Upper lobe of left lung (tissue), 6 donors: ENCODE results near the gene DCLK1. TPM values are rescaled to one million over a fixed set of nuclear protein-coding genes. Genes with fewer than 3 reads are reported as not detected.

Experiments used
- ATAC-seq, 2 donors: fragments of 200-7000 bp; cut with Tn5 transposase; one replicate each; pipeline ENCODE4 v1.9.1; 2022; ENCODE audit warnings: mild to moderate bottlenecking in 2 of 2, moderate library complexity in 2 of 2; ENCODE audit not compliant: low FRiP score in 2 of 2
- DNase-seq, 2 donors: peaks; one replicate each; pipeline ENCODE4 v3.0.0-alpha.2; 2019 to 2020
- H3K27ac ChIP-seq, 4 donors: fragments of 200-600 bp; sonication (generic); one replicate each; pipeline ENCODE4 v1.5.1; 2016 to 2019
- H3K27me3 ChIP-seq, 4 donors: fragments of 200-600 bp; sonication (generic); one replicate each; pipeline ENCODE4 v1.5.1; 2017 to 2019
- H3K36me3 ChIP-seq, 4 donors: fragments of 200-600 bp; sonication (generic); one replicate each; pipeline ENCODE4 v1.5.1; 2016 to 2019
- H3K4me1 ChIP-seq, 4 donors: fragments of 200-600 bp; sonication (generic); one replicate each; pipeline ENCODE4 v1.5.1; 2018 to 2019
- H3K4me3 ChIP-seq, 4 donors: fragments of 200-600 bp; sonication (generic); one replicate each; pipeline ENCODE4 v1.5.1; 2017 to 2019; ENCODE audit warnings: mild to moderate bottlenecking in 2 of 4, moderate library complexity in 1 of 4
- H3K9me3 ChIP-seq, 4 donors: fragments of 200-600 bp; sonication (generic); one replicate each; pipeline ENCODE4 v1.5.1; 2018 to 2019
- EP300 ChIP-seq, 4 donors: sonication (generic); formaldehyde crosslinking; IDR thresholded peaks; one replicate each; pipeline ENCODE4 v1.5.1; 2017; ENCODE audit warnings: antibody characterized with exemption in 4 of 4, control low read depth in 2 of 4
- POLR2A ChIP-seq, 4 donors: fragments of 450-650 bp; IDR thresholded peaks; one replicate each; pipeline ENCODE4 v1.5.1; 2016 to 2017; ENCODE audit warnings: antibody characterized with exemption in 4 of 4, mild to moderate bottlenecking in 2 of 4
- POLR2AphosphoS5 ChIP-seq, 2 donors: sonication (generic); formaldehyde crosslinking; IDR thresholded peaks; one replicate each; pipeline ENCODE4 v1.5.1; 2017; ENCODE audit warnings: antibody characterized with exemption in 2 of 2
- WGBS, 2 donors: methylation state at CpG; one replicate each; pipeline ENCODE4 v1.1.5; 2017 to 2018; 5-methylcytosine and 5-hydroxymethylcytosine counted together
- total RNA-seq, 6 donors: library from RNA; depleted of rRNA in 4 of 6; stranded (reverse); fragments of >200 nt in 4 of 6; gene quantifications; one replicate each; pipeline versions ENCODE4 v1.1.0 to v1.2.1, GENCODE V29; 2016 to 2021
- TF ChIP-seq, protein P1 (sequence below), 6 experiments: fragments of 450-650 bp in 4 of 6; fragments of 200-600 bp in 2 of 6; sonication (generic) in 2 of 6; IDR thresholded peaks; one replicate each; pipeline ENCODE4 v1.5.1; 2016 to 2019; ENCODE audit warnings: antibody characterized with exemption in 6 of 6
- donor health status: DM: no; HTN: no; CAD: no; lungs with moderate emphysema.
- donor health status: DM: no; HTN: yes; CAD: no; lungs with severe emphysema.

The DCLK1 gene
- total RNA-seq, 6 donors from 2014 or later: 2.1 to 14.7 (median 3.9) TPM

GRCh38 chr13:36068566-36068965, 62.6 kb downstream of the DCLK1 start:
- H3K9me3 ChIP-seq: no peaks in the 10 kb centered on the region
- DNase-seq (no peak), ATAC-seq (no peak)
- 84 to 97% methylated on average over 1 of the region's 1 CpG for whole genome bisulfite sequencing, 2 donors
- no peak overlapping the region for H3K4me3 ChIP-seq
- H3K27ac ChIP-seq: no peak overlapping the region
- no peaks in the 10 kb centered on the region for H3K27me3 ChIP-seq
- no peaks in the 10 kb centered on the region for H3K4me1 ChIP-seq
- TF ChIP-seq POLR2AphosphoS5 (IDR thresholded peaks at IDR 0.05) (no peak), POLR2A (IDR thresholded peaks at IDR 0.05) (no peak), EP300 (IDR thresholded peaks at IDR 0.05) (no peak)
- TF ChIP-seq, protein P1, sequence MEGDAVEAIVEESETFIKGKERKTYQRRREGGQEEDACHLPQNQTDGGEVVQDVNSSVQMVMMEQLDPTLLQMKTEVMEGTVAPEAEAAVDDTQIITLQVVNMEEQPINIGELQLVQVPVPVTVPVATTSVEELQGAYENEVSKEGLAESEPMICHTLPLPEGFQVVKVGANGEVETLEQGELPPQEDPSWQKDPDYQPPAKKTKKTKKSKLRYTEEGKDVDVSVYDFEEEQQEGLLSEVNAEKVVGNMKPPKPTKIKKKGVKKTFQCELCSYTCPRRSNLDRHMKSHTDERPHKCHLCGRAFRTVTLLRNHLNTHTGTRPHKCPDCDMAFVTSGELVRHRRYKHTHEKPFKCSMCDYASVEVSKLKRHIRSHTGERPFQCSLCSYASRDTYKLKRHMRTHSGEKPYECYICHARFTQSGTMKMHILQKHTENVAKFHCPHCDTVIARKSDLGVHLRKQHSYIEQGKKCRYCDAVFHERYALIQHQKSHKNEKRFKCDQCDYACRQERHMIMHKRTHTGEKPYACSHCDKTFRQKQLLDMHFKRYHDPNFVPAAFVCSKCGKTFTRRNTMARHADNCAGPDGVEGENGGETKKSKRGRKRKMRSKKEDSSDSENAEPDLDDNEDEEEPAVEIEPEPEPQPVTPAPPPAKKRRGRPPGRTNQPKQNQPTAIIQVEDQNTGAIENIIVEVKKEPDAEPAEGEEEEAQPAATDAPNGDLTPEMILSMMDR (IDR thresholded peaks at IDR 0.05): no peak
- H3K36me3 ChIP-seq: no peaks in the 10 kb centered on the region

DNA sequence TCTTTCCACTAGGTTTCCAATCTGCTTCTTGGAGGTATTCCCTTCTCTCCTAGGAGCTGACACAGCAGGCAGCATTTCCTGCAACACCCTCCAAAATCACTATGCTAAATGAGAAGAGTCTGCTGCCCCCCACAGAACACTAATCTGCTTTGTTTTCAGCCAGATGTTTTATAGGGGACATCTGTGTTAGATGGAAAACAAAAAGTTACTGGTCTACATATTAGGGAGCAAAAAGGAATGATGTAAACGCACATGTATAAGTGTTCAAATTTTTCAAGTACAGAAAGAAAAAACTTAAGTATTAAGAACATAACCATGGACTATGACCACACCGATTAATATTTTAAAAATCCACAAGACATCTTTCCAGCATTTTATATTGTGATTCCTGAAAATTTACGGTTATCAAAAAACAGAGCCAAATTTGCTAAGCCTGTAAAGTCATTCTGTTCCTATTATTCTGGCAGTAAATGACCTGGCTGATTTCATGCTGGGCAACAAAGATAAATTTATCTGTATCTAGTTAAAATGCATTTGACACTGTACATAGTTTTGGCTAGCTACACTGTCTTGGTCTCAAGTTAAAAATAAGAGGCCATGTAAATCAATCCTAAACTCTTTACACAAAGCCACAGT, 63.3 kb downstream of the DCLK1 start:
- DNase-seq (no peak), ATAC-seq (no peak)
- 46 to 53% methylated on average over 3 of the region's 3 CpGs for WGBS, 2 donors
- Histone ChIP-seq H3K27me3 (no peaks in the 10 kb centered on the region), H3K4me3 (no peak overlapping the region), H3K36me3 (no peaks in the 10 kb centered on the region), H3K27ac (no peak overlapping the region), H3K4me1 (no peaks in the 10 kb centered on the region), H3K9me3 (no peaks in the 10 kb centered on the region)
- TF ChIP-seq POLR2A (IDR thresholded peaks at IDR 0.05): no peak
- TF ChIP-seq EP300 (IDR thresholded peaks at IDR 0.05): no peak
- TF ChIP-seq POLR2AphosphoS5 (IDR thresholded peaks at IDR 0.05): no peak
- TF ChIP-seq, protein P1 (IDR thresholded peaks at IDR 0.05): no peak

DNA sequence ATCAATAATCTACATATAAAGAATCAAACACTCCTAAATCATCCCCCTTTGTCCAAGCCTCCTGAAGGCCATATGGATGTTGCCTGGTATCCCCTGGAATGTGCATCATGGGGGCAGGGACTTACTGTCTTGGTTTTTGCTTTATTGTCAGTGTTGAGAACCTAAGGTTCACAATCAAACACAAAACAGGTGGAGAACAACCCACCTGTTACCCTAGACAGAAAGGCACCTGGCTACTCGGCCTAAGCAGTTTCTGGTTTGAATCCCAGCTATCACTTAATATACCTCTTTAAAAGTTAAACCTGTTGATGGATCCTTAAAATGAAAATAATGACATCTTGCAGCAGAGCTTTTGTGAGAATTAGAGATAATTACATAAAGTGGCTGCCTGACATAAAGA, 68.9 kb downstream of the DCLK1 start:
- 56 to 74% methylated on average over 1 of the region's 1 CpG for WGBS, 2 donors
- H3K27me3 ChIP-seq: no peaks in the 10 kb centered on the region
- H3K27ac ChIP-seq: no peak overlapping the region
- no peaks in the 10 kb centered on the region for H3K9me3 ChIP-seq
- H3K4me3 ChIP-seq: no peak overlapping the region
- ATAC-seq: no peak
- TF ChIP-seq EP300 (IDR thresholded peaks at IDR 0.05) (no peak), POLR2AphosphoS5 (IDR thresholded peaks at IDR 0.05) (no peak), POLR2A (IDR thresholded peaks at IDR 0.05) (no peak)
- TF ChIP-seq, protein P1 (IDR thresholded peaks at IDR 0.05): no peak
- no peaks in the 10 kb centered on the region for H3K36me3 ChIP-seq
- no peaks in the 10 kb centered on the region for H3K4me1 ChIP-seq
- no peak for DNase-seq

DNA sequence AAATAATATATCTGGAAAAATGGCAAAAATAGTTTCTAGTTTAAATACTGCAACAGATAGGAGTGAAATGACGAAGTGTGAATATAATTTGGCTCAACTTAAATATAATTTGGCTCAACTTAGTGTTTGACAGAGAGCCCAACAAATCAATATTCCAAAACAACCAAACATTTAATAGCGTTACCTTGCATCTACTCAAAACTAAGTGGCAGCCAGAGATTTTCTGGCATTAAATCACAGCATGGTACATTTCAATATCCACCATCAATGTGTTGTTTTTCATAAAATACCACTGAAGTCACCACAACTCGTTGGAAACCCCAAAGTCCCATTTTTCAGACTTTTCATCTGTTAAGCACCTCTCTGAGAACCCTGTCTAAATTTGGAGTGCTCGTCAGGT, 69.6 kb downstream of the DCLK1 start:
- 35 to 39% methylated on average over 4 of the region's 4 CpGs for WGBS, 2 donors
- H3K4me1 ChIP-seq: no peaks in the 10 kb centered on the region
- no peak for ATAC-seq
- DNase-seq: no peak
- H3K9me3 ChIP-seq: no peaks in the 10 kb centered on the region
- H3K4me3 ChIP-seq: no peak overlapping the region
- H3K27ac ChIP-seq: no peak overlapping the region
- no peaks in the 10 kb centered on the region for H3K27me3 ChIP-seq
- no peaks in the 10 kb centered on the region for H3K36me3 ChIP-seq
- TF ChIP-seq, protein P1 (IDR thresholded peaks at IDR 0.05): no peak

- no peak for DNase-seq
Observed at GRCh38 chr13:36061054-36061453, 70.1 kb downstream of the DCLK1 start.

More at GRCh38 chr13:36061054-36061453, 70.1 kb downstream of the DCLK1 start:
- WGBS, 2 donors: 41 to 52% methylated on average over 4 of the region's 4 CpGs
- ATAC-seq: no peak
- Histone ChIP-seq H3K4me3 (no peak overlapping the region), H3K4me1 (no peaks in the 10 kb centered on the region), H3K27ac (no peak overlapping the region), H3K27me3 (no peaks in the 10 kb centered on the region), H3K36me3 (no peaks in the 10 kb centered on the region), H3K9me3 (no peaks in the 10 kb centered on the region)
- TF ChIP-seq POLR2AphosphoS5 (IDR thresholded peaks at IDR 0.05) (no peak), EP300 (IDR thresholded peaks at IDR 0.05) (no peak)
- TF ChIP-seq, protein P1 (IDR thresholded peaks at IDR 0.05): no peak
